ENCODE results near the gene ENDOU. TPM values are rescaled to one million over a fixed set of nuclear protein-coding genes. Genes with fewer than 3 reads are reported as not detected.

Gene ENDOU
- total RNA-seq, 1 experiment from 2014 or later = not detected

GRCh38 chr12:47750229-47750798 is 25.0 kb upstream of the ENDOU start:
- no peaks in the 10 kb centered on the region for H3K36me3 ChIP-seq (ENCODE audit: control insufficient read depth in 1 of 2, insufficient read depth in 2 of 2, low read length in 2 of 2)
- peaks cover 29 to 40% of the 10 kb centered on the region in 2 experiments for H3K4me1 ChIP-seq (ENCODE audit: control insufficient read depth in 1 of 2, insufficient read depth in 2 of 2, low read length in 2 of 2)
- intact Hi-C loops (cut with micrococcal nuclease) = no loop called here
- H3K27me3 ChIP-seq (ENCODE audit: insufficient read depth, low read length) = no peaks in the 10 kb centered on the region
- H3K79me2 ChIP-seq (ENCODE audit: insufficient read depth, low read length) = no peaks in the 10 kb centered on the region
- no peaks in the 10 kb centered on the region for H4K20me1 ChIP-seq (ENCODE audit: insufficient read depth)
- CTCF ChIA-PET = no interaction called here
- POLR2A ChIA-PET = no interaction called here
- no peak overlapping the region for H3K9ac ChIP-seq (ENCODE audit: low read length)
- BruUV-seq (replicated peaks) = no TSS peak
- H2AFZ ChIP-seq (ENCODE audit: low read depth, low read length, poor library complexity, severe bottlenecking) = no peak overlapping the region
- H3K4me2 ChIP-seq (ENCODE audit: low read length) = no peak overlapping the region
- no peak for TF ChIP-seq FOSL1 (IDR thresholded peaks at IDR 0.05; ENCODE audit: low read depth)
- TF ChIP-seq, protein P1, sequence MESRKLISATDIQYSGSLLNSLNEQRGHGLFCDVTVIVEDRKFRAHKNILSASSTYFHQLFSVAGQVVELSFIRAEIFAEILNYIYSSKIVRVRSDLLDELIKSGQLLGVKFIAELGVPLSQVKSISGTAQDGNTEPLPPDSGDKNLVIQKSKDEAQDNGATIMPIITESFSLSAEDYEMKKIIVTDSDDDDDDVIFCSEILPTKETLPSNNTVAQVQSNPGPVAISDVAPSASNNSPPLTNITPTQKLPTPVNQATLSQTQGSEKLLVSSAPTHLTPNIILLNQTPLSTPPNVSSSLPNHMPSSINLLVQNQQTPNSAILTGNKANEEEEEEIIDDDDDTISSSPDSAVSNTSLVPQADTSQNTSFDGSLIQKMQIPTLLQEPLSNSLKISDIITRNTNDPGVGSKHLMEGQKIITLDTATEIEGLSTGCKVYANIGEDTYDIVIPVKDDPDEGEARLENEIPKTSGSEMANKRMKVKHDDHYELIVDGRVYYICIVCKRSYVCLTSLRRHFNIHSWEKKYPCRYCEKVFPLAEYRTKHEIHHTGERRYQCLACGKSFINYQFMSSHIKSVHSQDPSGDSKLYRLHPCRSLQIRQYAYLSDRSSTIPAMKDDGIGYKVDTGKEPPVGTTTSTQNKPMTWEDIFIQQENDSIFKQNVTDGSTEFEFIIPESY (IDR thresholded peaks at IDR 0.05; ENCODE audit: extremely low read depth, insufficient replicate concordance, low read length) = no peak
- no peak for TF ChIP-seq ZFX (IDR thresholded peaks at IDR 0.05)
- TF ChIP-seq EZH2phosphoT487 (IDR thresholded peaks at IDR 0.05; ENCODE audit: borderline replicate concordance) = no peak
- TF ChIP-seq POLR2A (IDR thresholded peaks at IDR 0.05; ENCODE audit: borderline replicate concordance, extremely low read depth, insufficient read depth, insufficient read length) = no peak
- TF ChIP-seq YY1 (IDR thresholded peaks at IDR 0.05; ENCODE audit: extremely low read depth, insufficient replicate concordance, low read depth, low read length) = no peak
- TF ChIP-seq CBX3 (IDR thresholded peaks at IDR 0.05; ENCODE audit: low read depth) = no peak
- H3K4me3 ChIP-seq (replicated peaks in 1 of 2; ENCODE audit: low read depth in 1 of 2, low read length in 2 of 2) = no peak overlapping the region
- ATAC-seq = no peak
- H3K9me3 ChIP-seq (ENCODE audit: control insufficient read depth in 1 of 2, insufficient read depth in 1 of 2, low read depth in 1 of 2, low read length in 2 of 2) = no peaks in the 10 kb centered on the region
- no peak for DNase-seq (ENCODE audit: low read depth, low spot score)
- RAD21 ChIA-PET (ENCODE audit: low non-redundant PET in 1 of 2, low total read pairs in 2 of 2, uncharacterized antibody in 2 of 2, unreplicated experiment in 2 of 2) = no interaction called here
- no peak overlapping the region for H3K27ac ChIP-seq (ENCODE audit: low read depth, low read length)
- H3K9me2 ChIP-seq (ENCODE audit: insufficient read depth) = no peaks in the 10 kb centered on the region

DNA sequence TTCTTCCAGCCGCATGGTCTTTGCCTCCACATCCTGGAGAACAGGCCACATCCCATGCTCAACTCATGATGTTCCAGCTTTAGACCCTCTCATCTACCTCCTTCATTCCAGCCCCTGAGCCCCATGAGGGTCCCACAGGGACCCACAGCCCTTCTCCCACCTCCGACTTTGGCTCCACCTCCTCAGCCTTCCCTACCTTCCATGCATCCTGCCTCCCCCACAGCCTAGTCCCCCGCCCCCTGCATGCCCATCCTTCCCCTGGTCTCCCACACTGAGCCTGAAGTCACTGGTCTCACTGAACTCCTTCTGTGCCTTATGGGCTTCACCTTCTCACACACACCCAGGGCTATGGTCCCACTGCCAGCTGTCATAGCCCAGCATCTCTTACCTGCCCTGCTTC is 23.6 kb upstream of the ENDOU start:
- intact Hi-C loops (cut with micrococcal nuclease) = no loop called here
- ATAC-seq = no peak
- H3K79me2 ChIP-seq (ENCODE audit: insufficient read depth, low read length) = no peaks in the 10 kb centered on the region
- no peaks in the 10 kb centered on the region for H3K36me3 ChIP-seq (ENCODE audit: control insufficient read depth in 1 of 2, insufficient read depth in 2 of 2, low read length in 2 of 2)
- no peak overlapping the region for H2AFZ ChIP-seq (ENCODE audit: low read depth, low read length, poor library complexity, severe bottlenecking)
- no peak overlapping the region for H3K9ac ChIP-seq (ENCODE audit: low read length)
- ChIA-PET CTCF (no interaction called here), POLR2A (no interaction called here), RAD21 (ENCODE audit: low non-redundant PET in 1 of 2, low total read pairs in 2 of 2, uncharacterized antibody in 2 of 2, unreplicated experiment in 2 of 2) (no interaction called here)
- no peak for DNase-seq (ENCODE audit: low read depth, low spot score)
- no peaks in the 10 kb centered on the region for H3K9me3 ChIP-seq (ENCODE audit: control insufficient read depth in 1 of 2, insufficient read depth in 1 of 2, low read depth in 1 of 2, low read length in 2 of 2)
- H3K27me3 ChIP-seq (ENCODE audit: insufficient read depth, low read length) = no peaks in the 10 kb centered on the region
- H3K9me2 ChIP-seq (ENCODE audit: insufficient read depth) = no peaks in the 10 kb centered on the region
- peaks cover 19 to 32% of the 10 kb centered on the region in 2 experiments for H3K4me1 ChIP-seq (ENCODE audit: control insufficient read depth in 1 of 2, insufficient read depth in 2 of 2, low read length in 2 of 2)
- no peak overlapping the region for H3K27ac ChIP-seq (ENCODE audit: low read depth, low read length)
- no peak overlapping the region for H3K4me3 ChIP-seq (replicated peaks in 1 of 2; ENCODE audit: low read depth in 1 of 2, low read length in 2 of 2)
- no peaks in the 10 kb centered on the region for H4K20me1 ChIP-seq (ENCODE audit: insufficient read depth)
- BruUV-seq (replicated peaks) = no TSS peak
- no peak overlapping the region for H3K4me2 ChIP-seq (ENCODE audit: low read length)
- TF ChIP-seq REST (IDR thresholded peaks at IDR 0.05; ENCODE audit: low read depth) (no peak), CEBPB (IDR thresholded peaks at IDR 0.05; ENCODE audit: low read depth) (no peak), ZNF274 (IDR thresholded peaks at IDR 0.05; ENCODE audit: low read depth, low read length) (no peak), EZH2phosphoT487 (IDR thresholded peaks at IDR 0.05; ENCODE audit: borderline replicate concordance) (no peak), POLR2AphosphoS5 (IDR thresholded peaks at IDR 0.05; ENCODE audit: low read depth, low read length) (no peak), SIN3A (IDR thresholded peaks at IDR 0.05; ENCODE audit: low read depth) (no peak), YY1 (IDR thresholded peaks at IDR 0.05; ENCODE audit: extremely low read depth, insufficient replicate concordance, low read depth, low read length) (no peak)
- TF ChIP-seq, protein P2, sequence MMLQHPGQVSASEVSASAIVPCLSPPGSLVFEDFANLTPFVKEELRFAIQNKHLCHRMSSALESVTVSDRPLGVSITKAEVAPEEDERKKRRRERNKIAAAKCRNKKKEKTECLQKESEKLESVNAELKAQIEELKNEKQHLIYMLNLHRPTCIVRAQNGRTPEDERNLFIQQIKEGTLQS (IDR thresholded peaks at IDR 0.05) = no peak
